HT-29 (cell line): ENCODE results near the gene DDIT4. TPM values are rescaled to one million over a fixed set of nuclear protein-coding genes. Genes with fewer than 3 reads are reported as not detected.
"Not testable (repeated sequence)": the region's sequence is repeated elsewhere in the genome, so short reads cannot be mapped to it uniquely, and the experiment has no call there.

ENCODE experiments used
- DNase-seq: peaks from one replicate; pipeline ENCODE4 v3.0.0-alpha.2; 2015; ENCODE audit warnings: low spot score
- total RNA-seq: library from RNA; depleted of rRNA; stranded (reverse); fragments of >200 nt; shearing (Covaris generic); gene quantifications from 2 replicates; pipeline ENCODE4 v1.2.3, GENCODE V29; 2014; rRNA removed

The DDIT4 gene, protein sequence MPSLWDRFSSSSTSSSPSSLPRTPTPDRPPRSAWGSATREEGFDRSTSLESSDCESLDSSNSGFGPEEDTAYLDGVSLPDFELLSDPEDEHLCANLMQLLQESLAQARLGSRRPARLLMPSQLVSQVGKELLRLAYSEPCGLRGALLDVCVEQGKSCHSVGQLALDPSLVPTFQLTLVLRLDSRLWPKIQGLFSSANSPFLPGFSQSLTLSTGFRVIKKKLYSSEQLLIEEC
- 88.4 and 107 TPM in 2 replicates for total RNA-seq

DNA sequence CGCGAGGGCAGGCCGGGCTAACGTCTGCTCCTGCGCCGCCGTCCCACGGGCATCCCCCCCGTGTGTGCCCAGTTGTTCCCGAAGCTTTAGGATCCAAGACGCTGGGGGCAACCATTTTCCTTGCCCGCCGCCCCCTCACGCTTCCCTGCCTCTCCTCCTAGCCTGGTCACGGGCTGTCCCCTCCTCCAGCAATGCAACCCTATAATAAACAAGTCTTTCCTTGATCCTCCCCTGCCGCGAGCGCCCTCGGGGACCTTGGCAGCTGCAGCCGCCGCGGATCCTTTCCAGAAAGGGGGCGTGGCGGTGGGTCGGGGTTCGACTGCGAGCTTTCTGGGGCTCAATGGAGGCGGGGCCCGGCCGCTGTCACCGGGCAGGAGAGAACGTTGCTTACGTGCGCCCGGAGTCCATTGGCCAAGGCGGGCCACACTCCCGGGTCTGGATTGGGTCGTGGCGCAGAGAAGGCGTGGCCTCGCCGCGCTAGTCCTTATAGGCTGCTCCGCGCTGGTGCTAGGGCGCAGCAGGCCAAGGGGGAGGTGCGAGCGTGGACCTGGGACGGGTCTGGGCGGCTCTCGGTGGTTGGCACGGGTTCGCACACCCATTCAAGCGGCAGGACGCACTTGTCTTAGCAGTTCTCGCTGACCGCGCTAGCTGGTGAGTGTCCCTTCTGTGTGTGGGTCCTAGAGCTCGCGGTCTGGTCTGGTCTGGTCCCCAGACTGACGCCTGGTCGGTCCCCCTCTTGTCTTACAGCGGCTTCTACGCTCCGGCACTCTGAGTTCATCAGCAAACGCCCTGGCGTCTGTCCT lies at the start of gene DDIT4:
TSS of gene DDIT4 (plus strand) at position 515 of the 803 bp plus-strand sequence. CDS start 293 bp downstream, outside the sequence.
- peak; percentile 98 for DNase-seq

DNA sequence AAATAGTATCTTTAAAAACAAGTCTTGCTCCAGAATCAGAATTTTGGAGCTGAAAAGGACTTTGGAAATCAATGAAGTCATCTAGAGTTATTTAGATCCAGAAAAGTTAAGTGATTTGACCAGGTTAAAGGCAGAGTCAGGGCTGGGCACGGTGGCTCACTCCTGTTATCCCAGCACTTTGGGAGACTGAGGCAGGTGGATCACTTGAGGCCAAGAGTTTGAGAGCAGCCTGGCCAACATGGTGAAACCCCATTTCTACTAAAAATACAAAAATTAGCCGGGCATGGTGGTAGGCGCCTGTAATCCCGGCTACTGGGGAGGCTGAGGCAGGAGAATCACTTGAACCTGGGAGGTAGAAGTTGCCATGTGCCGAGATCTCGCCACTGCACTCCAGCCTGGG lies 49.5 kb upstream of the DDIT4 start:
- DNase-seq, result not testable (repeated sequence)

DNA sequence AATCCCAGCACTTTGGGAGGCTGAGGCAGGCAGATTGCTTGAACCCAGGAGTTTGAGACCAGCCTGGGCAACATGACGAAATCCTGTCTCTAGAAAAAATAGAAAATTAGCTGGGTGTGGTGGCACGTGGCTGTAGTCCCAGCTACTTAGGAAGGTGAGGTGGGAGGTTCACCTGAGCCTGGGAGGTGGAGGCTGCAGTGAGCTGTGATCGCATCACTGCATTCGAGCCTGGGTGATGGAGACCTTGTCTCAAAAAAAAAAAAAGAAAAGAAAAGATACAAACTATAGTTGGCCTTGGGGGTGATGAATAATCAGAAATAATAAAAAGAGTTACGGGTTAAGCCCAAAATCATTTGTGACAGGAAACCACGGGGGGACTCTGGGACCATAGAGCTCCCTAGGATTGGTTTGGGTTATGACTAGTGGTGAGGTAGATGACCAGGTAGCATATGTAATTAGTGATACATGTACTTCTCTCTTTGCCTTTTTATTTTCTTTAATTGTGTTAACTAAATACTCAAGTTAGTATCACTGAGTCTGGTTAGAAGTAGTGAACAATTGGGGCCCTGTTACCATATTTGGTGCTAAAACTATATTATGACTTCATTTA lies 47.2 kb upstream of the DDIT4 start:
- DNase-seq, result no peak

DNA sequence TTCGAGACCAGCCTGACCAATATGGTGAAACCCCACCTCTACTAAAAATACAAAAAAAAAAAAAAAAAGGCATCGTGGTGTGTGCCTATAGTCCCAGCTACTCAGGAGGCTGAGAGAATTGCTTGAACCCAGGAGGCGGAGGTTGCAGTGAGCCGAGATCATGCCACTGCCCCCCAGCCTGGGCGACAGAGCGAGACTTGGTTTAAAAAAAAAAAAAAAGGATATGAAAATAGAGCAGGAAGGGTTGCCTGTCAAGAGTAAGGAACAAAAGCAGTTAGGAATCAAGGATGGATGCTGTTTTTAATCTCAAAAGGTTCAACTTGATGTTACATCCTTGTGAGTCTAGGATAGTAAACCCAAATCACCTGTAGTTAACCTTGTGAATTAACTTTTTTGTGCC lies 45.9 kb upstream of the DDIT4 start:
- DNase-seq, result no peak

DNA sequence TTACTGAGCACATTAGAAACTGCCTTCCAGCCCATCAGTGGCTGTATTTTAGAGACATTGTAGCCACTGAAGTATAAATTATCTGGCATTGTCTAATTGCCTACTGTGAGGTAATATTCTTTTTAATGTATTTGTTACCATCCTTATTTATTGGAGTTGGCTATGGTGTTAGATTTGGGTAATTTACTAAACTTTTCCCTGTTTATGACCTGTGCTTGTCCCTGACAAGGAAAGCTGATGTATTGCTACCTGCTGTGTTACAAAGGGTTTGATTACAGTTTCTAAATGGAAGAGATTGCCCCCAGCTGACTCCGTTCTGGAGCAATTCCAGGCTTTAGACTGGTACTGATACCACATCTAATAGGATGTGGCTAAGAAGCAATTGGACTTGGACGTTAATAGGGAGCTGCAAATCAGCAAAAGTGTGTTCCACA lies 45.4 kb upstream of the DDIT4 start:
- no peak for DNase-seq

DNA sequence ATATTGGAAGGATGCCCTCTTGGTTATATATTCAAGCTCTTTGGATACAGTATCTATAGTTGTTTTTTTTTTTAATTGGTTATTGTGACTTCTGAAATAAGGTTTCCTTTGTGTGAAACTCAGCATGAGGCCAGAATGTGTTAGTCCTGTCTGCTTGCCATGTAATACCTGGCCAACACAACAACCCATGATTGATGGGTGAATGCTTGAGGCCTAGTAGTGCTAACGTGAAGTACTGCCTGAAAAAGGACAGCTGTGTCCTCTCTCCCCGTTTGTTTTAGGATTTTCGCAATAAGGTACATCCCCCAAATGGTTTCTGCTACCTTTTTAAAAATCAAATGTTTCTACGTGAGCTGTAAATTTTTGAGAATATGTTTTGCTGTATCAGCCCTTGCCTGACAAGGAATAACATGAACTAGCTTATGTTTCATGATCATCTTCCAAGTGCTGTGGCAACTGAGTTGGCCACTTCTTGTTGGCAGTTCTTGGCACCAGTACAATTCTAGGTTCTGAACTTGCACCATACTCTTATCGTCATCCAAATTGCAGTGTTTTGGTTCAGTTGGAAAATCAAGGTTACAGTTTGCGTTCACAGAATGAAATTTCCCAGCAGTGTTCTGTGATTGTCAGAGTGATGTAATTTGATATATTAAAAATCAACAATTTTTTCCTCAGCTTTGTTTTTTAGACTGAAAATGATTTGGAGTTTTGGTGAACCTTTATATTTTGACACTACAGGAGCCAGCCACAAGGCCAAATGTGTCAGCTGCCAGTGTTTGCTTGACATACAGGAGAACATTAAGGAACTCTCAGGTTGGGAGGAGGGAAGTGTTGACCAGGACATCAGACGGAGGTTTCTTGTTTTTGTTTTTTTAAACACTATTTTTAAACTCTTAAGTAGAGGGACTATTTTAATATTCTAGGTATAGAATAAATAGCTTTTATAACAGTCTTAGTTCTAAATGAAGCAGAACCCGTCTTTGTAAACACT lies 44.2 kb upstream of the DDIT4 start:
- DNase-seq, result no peak

DNA sequence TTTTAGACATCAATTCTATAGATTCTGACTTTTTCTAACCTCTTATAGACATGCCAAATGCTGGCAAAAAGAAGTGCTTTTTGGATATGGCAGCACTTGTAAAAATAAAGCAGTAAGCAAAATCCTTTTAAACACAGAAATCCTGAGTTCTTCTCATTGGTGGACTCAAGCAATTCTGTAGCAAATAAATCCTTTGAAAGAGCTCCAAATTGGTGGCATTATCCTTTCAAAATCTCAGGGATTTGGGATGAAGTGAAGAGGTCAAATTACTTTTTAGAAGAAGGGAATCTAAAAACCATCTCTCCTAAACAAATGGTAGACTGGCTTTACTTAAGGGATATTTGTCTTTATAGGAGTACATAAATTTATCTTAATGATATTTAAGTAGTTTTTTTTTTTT lies 40.1 kb upstream of the DDIT4 start:
- no peak for DNase-seq

DNA sequence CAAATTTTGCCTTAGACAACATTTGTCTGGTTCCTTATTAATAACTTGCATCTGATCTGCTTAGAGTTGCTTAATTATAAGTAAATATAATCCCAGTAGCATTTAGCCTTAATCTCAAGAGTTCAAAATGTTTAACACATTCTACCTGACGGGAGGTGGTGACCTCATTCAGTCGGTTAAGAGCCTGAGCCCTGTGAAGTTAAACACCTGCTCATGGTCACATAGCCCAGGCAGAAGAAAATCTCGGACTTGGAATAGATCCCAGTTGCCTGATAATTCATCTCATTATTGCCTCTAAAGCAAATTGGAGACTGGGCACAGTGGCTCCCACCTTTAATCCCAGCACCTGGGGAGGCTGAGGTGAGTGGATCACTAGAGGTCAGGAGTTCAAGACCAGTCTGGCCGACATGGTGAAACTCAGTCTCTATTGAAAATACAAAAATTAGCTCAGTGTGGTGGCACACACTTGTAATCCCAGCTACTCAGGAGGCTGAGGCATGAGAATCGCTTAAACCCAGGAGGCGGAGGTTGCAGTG lies 39.1 kb upstream of the DDIT4 start:
- DNase-seq, result no peak

DNA sequence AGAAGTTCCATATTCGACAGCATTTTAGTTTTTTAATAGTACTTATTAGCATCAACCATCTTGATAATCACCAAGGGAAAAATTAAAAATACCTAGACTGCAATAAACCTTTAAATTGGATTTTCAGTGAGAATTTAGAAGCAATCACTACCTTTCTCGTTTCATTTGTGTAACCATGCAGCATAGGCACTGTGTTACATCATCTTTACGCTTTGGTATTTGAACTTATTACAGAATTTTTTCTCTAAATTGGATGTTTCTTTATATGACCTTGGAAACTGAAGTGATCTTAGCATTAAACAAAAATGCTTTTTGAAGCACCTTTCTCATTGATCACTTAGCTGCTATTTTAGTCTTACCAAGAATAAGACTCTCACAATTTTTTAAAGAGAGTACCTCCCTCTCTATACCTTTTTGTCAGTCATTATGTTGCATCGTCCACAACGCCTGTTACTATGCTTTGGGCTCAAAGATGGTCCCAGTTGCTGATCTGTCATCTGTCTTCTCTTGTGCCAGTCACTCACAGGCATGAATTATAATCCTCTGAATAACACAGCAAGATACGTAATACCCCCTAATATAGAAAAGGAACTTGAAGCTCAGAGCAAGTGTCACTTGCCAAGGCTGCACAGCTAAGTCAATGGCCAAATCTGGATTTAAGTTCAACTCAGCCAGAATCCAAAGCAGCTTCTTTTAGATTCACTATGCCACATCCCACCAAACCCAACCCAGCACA lies 38.0 kb upstream of the DDIT4 start:
- no peak for DNase-seq

DNA sequence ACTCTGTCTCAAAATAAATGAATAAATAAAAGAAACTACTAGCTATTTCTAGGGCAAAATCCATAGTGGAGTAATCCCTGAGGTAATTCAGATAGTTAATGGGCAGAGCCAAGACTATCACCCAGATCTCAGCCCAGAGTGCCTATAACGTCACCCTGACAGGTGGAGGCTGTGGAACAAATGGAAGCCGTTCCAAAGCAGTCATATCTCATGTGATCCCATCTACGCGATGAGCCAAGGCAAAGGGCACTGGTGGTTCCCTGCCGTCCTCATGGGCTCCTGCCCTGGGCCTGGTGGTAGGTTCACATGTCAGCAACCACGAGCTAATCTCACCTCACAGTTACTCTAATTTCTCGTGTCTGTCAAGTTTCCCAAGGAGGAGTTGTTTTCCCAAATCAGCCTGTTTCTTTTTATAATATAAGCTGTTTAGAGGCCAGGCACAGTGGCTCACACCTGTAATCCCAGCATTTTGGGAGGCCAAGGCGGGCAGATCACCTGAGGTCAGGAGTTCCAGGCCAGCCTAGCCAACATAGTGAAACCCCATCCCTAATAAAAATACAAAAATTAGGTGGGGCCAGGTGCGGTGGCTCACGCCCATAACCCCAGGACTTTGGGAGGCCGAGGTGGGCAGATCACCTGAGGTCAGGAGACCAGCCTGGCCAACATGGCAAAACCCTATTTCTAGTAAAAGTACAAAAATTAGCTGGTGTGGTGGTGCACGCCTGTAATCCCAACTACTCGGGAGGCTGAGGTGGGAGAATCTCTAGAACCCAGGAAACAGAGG lies 35.1 kb upstream of the DDIT4 start:
- no peak for DNase-seq

DNA sequence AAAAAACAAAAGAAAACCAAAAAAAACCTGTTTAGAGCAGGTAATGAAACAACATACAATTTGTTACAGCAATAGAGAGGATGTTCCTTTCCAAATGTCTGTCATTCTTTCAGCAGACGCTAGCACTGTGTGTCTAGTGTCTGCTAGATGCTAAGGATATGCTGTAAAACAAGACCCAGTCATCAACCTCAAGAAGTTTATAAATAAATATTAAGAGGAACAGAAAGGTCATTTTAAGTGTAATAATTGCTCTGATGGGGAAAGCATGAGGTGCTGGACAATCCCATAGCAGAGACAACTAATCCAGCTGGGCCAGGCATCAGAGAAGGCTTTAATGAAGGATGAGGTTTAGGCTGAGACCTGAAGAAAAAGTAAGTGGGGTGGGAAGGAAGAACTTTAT lies 34.3 kb upstream of the DDIT4 start:
- no peak for DNase-seq

DNA sequence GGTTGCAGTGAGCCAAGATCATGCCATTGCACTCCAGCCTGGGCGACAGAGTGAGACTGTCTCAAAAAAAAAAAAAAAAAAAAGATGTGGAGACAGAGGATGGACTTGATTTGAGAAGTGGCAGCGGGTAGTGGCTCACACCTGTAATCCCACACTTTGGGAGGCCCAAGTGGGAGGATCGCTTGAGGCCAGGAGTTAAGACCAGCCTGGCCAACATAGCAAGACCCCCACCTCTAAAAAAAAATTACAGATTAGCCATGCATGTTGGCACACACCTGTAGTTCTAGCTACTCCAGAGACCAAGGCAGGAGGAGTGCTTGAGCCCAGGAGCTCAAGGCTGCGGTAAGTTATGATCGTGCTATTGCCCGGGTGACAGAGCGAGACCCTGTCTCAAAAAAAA lies 33.4 kb upstream of the DDIT4 start:
- DNase-seq, result no peak

DNA sequence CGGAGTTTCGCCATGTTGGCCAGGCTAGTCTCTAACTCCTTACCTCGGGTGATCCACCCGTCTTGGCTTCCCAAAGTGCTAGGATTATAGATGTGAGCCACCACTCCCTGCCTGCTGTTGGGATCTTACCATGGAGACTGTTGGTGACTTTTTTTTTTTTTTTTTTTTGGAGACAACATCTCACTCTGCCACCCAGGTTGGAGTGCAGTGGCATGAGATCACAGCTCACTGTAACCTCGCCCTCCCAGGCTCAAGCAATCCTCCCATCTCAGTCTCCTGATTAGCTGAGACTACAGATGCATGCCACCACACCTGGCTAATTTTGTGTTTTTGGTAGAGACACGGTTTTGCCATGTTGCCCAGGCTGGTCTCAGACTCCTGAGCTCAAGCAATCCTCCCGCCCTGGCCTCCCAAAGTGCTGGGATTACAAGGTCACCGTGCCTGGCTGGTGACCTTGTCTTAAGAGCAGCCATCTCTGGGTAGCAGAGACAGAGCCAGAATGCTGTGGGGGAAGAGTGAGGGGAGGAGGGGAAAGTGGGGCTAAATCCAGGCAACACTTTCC lies 32.0 kb upstream of the DDIT4 start:
- no peak for DNase-seq

DNA sequence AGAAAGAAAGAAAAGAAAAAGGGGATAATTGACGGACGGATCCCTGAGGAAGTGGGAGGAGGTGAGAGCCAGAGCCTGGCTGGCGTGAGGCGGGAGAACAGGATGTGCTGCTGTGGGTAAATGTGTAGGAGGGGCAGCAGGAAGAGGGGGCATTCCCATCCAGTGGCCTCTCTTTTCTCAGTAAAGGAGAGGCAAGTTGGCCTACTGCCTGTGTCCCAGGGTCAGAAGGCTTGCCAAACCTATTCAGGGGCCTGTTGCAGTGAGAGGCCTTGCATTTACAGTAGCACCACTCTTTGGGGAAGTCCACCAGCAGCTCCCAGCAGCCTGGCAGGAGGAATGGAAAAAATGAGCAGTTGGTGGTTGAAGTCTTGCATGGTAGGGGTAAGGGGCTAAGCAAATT lies 31.0 kb upstream of the DDIT4 start:
- DNase-seq, result no peak

DNA sequence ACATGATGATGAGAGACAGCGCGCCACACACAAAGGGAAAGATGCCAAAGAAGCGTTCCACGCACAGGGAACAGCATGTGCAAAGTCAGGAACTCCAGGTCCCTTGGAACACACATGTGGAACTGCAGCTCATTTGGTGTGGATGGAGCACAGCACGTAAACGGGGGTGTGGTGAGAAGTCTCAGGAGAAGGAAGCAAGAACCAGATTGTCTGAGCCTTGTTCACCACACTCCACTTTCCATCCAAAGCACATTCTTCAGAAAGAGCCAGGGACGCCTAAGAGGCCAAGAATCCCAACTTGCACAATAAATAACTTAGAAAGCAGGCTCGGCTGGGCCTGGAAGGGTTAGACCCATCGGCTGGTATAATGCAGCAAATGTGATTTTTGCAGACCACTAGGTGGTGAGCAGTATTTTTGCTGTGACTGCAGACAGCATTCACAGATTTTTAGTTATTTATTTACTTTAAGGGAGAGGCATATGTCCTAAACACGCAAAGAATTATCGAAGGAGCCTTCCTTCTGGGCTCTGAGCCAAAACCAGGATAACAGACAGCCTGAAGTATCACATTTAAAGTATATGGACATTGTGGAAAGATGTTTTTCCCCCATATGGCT lies 29.8 kb upstream of the DDIT4 start:
- DNase-seq, result peak; percentile 55

DNA sequence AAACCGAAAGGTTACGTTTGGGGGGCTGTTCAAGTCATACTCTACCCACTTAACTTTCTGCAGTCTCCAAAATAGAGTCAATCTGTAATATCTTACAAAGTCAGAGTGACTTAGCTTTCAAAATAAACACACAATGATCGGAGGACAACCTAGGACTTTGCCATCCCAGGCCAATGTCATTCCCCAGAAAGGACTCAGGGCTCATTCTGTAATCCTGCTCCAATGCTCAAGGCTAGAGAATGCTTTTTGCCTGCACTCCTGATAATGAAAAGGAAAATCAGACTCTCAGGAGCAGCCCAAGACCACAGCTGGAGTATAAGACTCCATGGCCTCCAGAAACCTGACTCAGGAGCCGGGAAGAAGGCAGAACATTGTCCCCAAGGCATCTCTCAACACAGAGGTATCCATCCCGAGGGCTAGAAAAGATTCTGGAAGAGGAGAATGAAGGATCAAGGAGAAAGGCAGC lies 29.1 kb upstream of the DDIT4 start:
- DNase-seq, result no peak

DNA sequence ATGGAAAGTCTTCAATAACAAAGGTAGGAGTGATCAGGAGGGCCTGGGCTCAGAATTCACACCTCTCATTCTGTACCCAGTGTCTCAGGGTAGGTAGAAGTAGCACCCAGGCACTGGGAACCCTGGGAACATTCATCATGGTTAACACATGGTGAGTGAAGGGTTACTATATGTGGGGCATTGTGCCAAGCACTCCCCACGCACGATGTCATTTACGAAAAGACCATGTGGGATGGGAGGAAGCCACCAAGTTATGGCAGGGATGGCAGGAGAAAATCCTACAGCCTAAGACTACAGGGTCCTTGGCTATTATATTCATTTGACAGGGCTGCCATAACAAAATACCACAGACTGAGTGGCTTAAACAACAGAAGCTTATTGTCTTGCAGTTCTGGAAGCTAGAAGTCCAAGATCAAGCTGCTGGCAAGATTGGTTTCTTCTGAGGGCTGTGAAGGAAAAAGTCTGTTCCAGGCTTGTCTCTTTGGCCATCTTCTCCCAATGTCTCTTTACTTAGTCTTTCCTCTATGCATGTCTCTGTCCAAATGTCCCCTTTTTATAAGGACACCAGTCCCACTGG lies 27.7 kb upstream of the DDIT4 start:
- no peak for DNase-seq

DNA sequence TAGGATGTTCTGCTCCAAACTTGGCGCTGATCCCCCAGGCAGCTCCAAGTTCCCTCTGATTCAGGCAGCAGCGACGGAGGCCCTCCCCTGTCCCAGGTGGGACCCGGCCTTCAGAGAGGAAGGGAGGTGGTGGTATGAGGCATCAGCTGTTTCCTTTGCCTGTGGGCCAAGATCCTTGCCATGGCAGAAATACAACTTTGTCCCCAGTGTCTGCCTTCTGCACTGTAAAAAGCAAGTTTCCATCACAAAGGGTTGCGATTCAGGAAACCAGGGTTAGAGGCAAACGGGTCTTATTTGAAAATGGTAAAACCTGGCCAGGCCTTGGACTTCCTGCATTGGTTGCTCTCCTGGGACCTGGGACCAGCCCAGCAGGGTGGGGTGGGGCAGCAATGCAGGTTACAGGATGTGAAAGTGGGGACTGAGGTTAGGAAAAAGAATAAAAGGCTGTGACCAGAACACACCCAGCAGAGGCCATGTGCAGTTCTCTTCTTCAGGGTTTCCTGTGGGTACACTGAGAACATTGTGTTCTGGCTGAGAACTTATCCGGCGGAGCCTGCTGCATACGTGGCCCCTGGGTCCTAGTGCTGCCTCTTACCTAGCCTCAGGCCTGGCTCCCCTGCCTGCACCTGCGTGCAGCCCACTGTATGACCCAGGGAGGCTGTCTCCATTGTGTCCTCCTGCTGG lies 25.1 kb upstream of the DDIT4 start:
- DNase-seq, result peak; percentile 62
